Measurements from ENCODE around the gene LONP1.

The LONP1 gene

GRCh38 chr19:5645409-5645808 is 74.5 kb downstream of the LONP1 start:
- no peak for DNase-seq (ENCODE audit: low spot score)

- no peak for DNase-seq (ENCODE audit: low spot score)
Observed at GRCh38 chr19:5644037-5644436, 75.9 kb downstream of the LONP1 start.

- no peak for DNase-seq (ENCODE audit: low spot score)
Observed at GRCh38 chr19:5643060-5643459, 76.9 kb downstream of the LONP1 start.

GRCh38 chr19:5642204-5642603 is 77.7 kb downstream of the LONP1 start:
- no peak for DNase-seq (ENCODE audit: low spot score)
